PFSK-1 (cell line): ENCODE data around the gene AOPEP.

Experiments used
- FOXP2 ChIP-seq: optimal IDR thresholded peaks from 2 replicates; pipeline ENCODE3; 2011; ENCODE audit warnings: borderline replicate concordance, control low read depth, inconsistent platforms; ENCODE audit not compliant: insufficient read depth; ENCODE audit errors: extremely low read length, extremely low read depth
- POLR2AphosphoS5 ChIP-seq: IDR thresholded peaks from 2 replicates; pipeline ENCODE4 v1.6.1; 2012; ENCODE audit warnings: low read depth, mild to moderate bottlenecking, control low read depth, low read length, moderate library complexity
- SIN3A ChIP-seq: IDR thresholded peaks from 2 replicates; pipeline ENCODE4 v1.6.1; 2012; ENCODE audit warnings: mild to moderate bottlenecking, low read length, moderate library complexity, borderline replicate concordance; ENCODE audit not compliant: insufficient read depth
- TAF1 ChIP-seq: IDR thresholded peaks from 2 replicates; pipeline ENCODE4 v1.6.1; 2012; ENCODE audit warnings: low read length, control low read depth, borderline replicate concordance; ENCODE audit not compliant: insufficient read depth
- TF ChIP-seq, protein P1 (sequence below), 2 experiments: IDR thresholded peaks; 2 replicates each; pipeline versions ENCODE4 v1.6.1 to v1.8.0; 2011 to 2012; ENCODE audit warnings: low read depth in 2 of 2, low read length in 2 of 2, control low read depth in 1 of 2, inconsistent platforms in 1 of 2, mild to moderate bottlenecking in 1 of 2, moderate library complexity in 1 of 2; ENCODE audit not compliant: insufficient read depth in 1 of 2

DNA sequence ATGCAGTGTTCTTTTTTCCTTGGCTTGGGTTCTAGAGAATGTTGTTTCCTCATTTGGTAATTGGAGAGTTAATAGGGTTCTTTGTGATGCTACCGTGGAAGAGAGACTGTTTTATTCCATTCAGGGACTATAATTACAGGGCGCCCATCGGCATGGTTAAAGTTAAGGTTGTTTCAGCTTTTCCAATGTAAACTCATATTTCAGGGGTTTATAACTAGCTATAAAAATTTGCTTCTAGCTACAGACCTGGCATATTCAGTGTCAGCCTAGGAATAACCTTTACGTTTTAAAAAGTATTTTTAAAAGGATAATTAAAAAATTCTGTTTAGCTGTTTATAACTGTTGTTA is 99.1 kb downstream of the AOPEP start:
- TF ChIP-seq TAF1 (no peak), POLR2AphosphoS5 (no peak), SIN3A (no peak), FOXP2 (no peak)
- TF ChIP-seq, protein P1, sequence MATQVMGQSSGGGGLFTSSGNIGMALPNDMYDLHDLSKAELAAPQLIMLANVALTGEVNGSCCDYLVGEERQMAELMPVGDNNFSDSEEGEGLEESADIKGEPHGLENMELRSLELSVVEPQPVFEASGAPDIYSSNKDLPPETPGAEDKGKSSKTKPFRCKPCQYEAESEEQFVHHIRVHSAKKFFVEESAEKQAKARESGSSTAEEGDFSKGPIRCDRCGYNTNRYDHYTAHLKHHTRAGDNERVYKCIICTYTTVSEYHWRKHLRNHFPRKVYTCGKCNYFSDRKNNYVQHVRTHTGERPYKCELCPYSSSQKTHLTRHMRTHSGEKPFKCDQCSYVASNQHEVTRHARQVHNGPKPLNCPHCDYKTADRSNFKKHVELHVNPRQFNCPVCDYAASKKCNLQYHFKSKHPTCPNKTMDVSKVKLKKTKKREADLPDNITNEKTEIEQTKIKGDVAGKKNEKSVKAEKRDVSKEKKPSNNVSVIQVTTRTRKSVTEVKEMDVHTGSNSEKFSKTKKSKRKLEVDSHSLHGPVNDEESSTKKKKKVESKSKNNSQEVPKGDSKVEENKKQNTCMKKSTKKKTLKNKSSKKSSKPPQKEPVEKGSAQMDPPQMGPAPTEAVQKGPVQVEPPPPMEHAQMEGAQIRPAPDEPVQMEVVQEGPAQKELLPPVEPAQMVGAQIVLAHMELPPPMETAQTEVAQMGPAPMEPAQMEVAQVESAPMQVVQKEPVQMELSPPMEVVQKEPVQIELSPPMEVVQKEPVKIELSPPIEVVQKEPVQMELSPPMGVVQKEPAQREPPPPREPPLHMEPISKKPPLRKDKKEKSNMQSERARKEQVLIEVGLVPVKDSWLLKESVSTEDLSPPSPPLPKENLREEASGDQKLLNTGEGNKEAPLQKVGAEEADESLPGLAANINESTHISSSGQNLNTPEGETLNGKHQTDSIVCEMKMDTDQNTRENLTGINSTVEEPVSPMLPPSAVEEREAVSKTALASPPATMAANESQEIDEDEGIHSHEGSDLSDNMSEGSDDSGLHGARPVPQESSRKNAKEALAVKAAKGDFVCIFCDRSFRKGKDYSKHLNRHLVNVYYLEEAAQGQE (IDR thresholded peaks at IDR 0.05; ENCODE audit: insufficient read depth in 1 of 2, low read depth in 2 of 2, low read length in 2 of 2): no peak
